Activated T-cell treated with anti-CD3 and anti-CD28 coated beads, Interleukin-2, amount 50 U/mL, for 48 hours (primary cell): ENCODE results near the gene CCDC9B.

Source experiments
- DNase-seq, 2 experiments: peaks; one replicate each; pipeline ENCODE4 v3.0.0-alpha.2; 2020

Gene CCDC9B

GRCh38 chr15:40365016-40365415 lies 24.3 kb upstream of the CCDC9B start:
- no peak for DNase-seq

- DNase-seq: no peak
Measured at GRCh38 chr15:40364251-40364650, 23.5 kb upstream of the CCDC9B start.

- no peak for DNase-seq
Measured at GRCh38 chr15:40363611-40364010, 22.9 kb upstream of the CCDC9B start.

- no peak for DNase-seq
Measured at GRCh38 chr15:40361640-40362039, 20.9 kb upstream of the CCDC9B start.

GRCh38 chr15:40360015-40360414 lies 19.3 kb upstream of the CCDC9B start:
- no peak for DNase-seq

- DNase-seq: peak in 1 of 2 experiments; percentile 54
Measured at GRCh38 chr15:40358471-40359353, 18.0 kb upstream of the CCDC9B start.

- DNase-seq: peak; percentile 86 to 92
Measured at GRCh38 chr15:40357723-40358470, 17.2 kb upstream of the CCDC9B start, which contains the start of gene DISP2. Gene DISP2 (plus strand): TSS chr15:40358219. CDS start chr15:40358322, 103 bp downstream.

- no peak for DNase-seq
Measured at GRCh38 chr15:40357246-40357645, 16.5 kb upstream of the CCDC9B start.

- no peak for DNase-seq
Measured at GRCh38 chr15:40355976-40356585, 15.3 kb upstream of the CCDC9B start.

GRCh38 chr15:40354408-40355171 lies 13.9 kb upstream of the CCDC9B start:
- DNase-seq: no peak

GRCh38 chr15:40353697-40354096 lies 13.0 kb upstream of the CCDC9B start:
- no peak for DNase-seq

GRCh38 chr15:40352281-40352901 lies 11.7 kb upstream of the CCDC9B start:
- no peak for DNase-seq

- DNase-seq: no peak
Measured at GRCh38 chr15:40349163-40349562, 8.4 kb upstream of the CCDC9B start.

GRCh38 chr15:40348474-40348870 lies 7.7 kb upstream of the CCDC9B start:
- DNase-seq: no peak

- no peak for DNase-seq
Measured at GRCh38 chr15:40347559-40348473, 7.1 kb upstream of the CCDC9B start.

GRCh38 chr15:40346579-40347558 lies 6.1 kb upstream of the CCDC9B start:
- DNase-seq: no peak

GRCh38 chr15:40345867-40346578 lies 5.3 kb upstream of the CCDC9B start:
- DNase-seq: no peak

- DNase-seq: no peak
Measured at GRCh38 chr15:40345225-40345866, 4.6 kb upstream of the CCDC9B start.
